ENCODE results near the gene DEPDC5. TPM values are rescaled to one million over a fixed set of nuclear protein-coding genes. Genes with fewer than 3 reads are reported as not detected.

The DEPDC5 gene
- total RNA-seq, 1 donor from 2014 or later: 32.6 TPM

DNA sequence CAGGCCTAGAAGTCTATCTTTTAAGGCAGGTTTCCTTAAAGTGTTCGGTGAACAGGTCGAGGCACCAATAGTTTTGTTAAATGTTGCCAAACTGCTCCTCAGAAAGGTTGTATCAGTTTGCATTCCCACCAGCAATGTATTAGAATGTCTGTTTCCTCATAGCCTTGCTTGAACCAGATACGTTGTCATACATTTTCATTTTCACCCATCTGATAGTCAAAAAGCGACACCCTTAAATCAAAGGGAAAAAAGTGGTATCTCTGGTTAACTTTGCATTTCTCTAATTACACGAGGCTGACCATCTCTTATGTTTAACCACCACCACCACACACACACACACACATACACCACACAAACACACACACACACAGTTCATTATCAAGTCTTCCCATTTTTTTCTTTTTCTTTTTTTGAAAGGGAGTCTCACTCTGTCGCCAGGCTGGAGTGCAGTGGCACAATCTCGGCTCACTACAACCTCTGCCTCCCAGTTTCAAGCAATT, 20.2 kb upstream of the DEPDC5 start:
- Mint-ChIP-seq H3K4me3 (ENCODE audit: unreplicated experiment) (no peak overlapping the region), H3K4me1 (ENCODE audit: unreplicated experiment) (no peaks in the 10 kb centered on the region), H3K9me3 (ENCODE audit: unreplicated experiment) (no peaks in the 10 kb centered on the region), H3K27ac (ENCODE audit: unreplicated experiment) (no peak overlapping the region), H3K27me3 (ENCODE audit: unreplicated experiment) (no peaks in the 10 kb centered on the region), H3K36me3 (ENCODE audit: low read depth, unreplicated experiment) (peaks cover 4% of the 10 kb centered on the region)
- no peak for DNase-seq (ENCODE audit: low spot score)
- no peak for TF ChIP-seq CTCF (IDR thresholded peaks at IDR 0.05; ENCODE audit: unreplicated experiment)

GRCh38 chr22:31734512-31734911, 19.3 kb upstream of the DEPDC5 start:
- Mint-ChIP-seq H3K27me3 (ENCODE audit: unreplicated experiment) (no peaks in the 10 kb centered on the region), H3K36me3 (ENCODE audit: low read depth, unreplicated experiment) (peaks cover 4% of the 10 kb centered on the region), H3K4me1 (ENCODE audit: unreplicated experiment) (no peaks in the 10 kb centered on the region), H3K4me3 (ENCODE audit: unreplicated experiment) (no peak overlapping the region), H3K9me3 (ENCODE audit: unreplicated experiment) (no peaks in the 10 kb centered on the region), H3K27ac (ENCODE audit: unreplicated experiment) (peak overlapping the region; percentile 25)
- DNase-seq (ENCODE audit: low spot score): no peak
- no peak for TF ChIP-seq CTCF (IDR thresholded peaks at IDR 0.05; ENCODE audit: unreplicated experiment)

DNA sequence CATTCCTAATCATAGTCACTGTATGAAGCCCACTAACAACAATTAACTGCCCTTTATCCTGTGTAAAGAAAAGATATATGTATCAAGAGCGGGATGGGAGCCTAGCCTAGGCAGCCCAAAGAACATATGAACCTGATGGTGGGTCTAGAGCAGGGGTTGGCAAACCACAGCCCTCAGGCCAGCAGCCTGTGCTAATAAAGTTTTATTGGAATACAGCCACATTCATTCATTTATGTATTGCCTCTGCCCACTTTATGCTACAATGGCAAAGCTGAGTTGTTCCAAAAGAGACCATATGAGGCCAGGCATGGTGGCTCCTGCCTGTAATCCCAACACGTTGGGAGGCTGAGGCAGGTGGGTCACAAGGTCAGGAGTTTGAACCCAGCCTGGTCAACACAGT, 17.4 kb upstream of the DEPDC5 start:
- no peaks in the 10 kb centered on the region for H3K27me3 Mint-ChIP-seq (ENCODE audit: unreplicated experiment)
- TF ChIP-seq CTCF (IDR thresholded peaks at IDR 0.05; ENCODE audit: unreplicated experiment): no peak
- no peaks in the 10 kb centered on the region for H3K9me3 Mint-ChIP-seq (ENCODE audit: unreplicated experiment)
- no peak overlapping the region for H3K27ac Mint-ChIP-seq (ENCODE audit: unreplicated experiment)
- H3K4me1 Mint-ChIP-seq (ENCODE audit: unreplicated experiment): no peaks in the 10 kb centered on the region
- no peak for DNase-seq (ENCODE audit: low spot score)
- peaks cover 4% of the 10 kb centered on the region for H3K36me3 Mint-ChIP-seq (ENCODE audit: low read depth, unreplicated experiment)
- no peak overlapping the region for H3K4me3 Mint-ChIP-seq (ENCODE audit: unreplicated experiment)

- no peak overlapping the region for H3K4me3 Mint-ChIP-seq (ENCODE audit: unreplicated experiment)
- H3K27me3 Mint-ChIP-seq (ENCODE audit: unreplicated experiment): no peaks in the 10 kb centered on the region
- H3K36me3 Mint-ChIP-seq (ENCODE audit: low read depth, unreplicated experiment): peaks cover 4% of the 10 kb centered on the region
- no peak overlapping the region for H3K27ac Mint-ChIP-seq (ENCODE audit: unreplicated experiment)
- no peaks in the 10 kb centered on the region for H3K9me3 Mint-ChIP-seq (ENCODE audit: unreplicated experiment)
- no peak for DNase-seq (ENCODE audit: low spot score)
- TF ChIP-seq CTCF (IDR thresholded peaks at IDR 0.05; ENCODE audit: unreplicated experiment): no peak
- H3K4me1 Mint-ChIP-seq (ENCODE audit: unreplicated experiment): no peaks in the 10 kb centered on the region
Measured at GRCh38 chr22:31737932-31738331, 15.9 kb upstream of the DEPDC5 start.

- DNase-seq (ENCODE audit: low spot score): no peak
- H3K27ac Mint-ChIP-seq (ENCODE audit: unreplicated experiment): no peak overlapping the region
- peaks cover 4% of the 10 kb centered on the region for H3K36me3 Mint-ChIP-seq (ENCODE audit: low read depth, unreplicated experiment)
- H3K27me3 Mint-ChIP-seq (ENCODE audit: unreplicated experiment): no peaks in the 10 kb centered on the region
- no peaks in the 10 kb centered on the region for H3K9me3 Mint-ChIP-seq (ENCODE audit: unreplicated experiment)
- no peak for TF ChIP-seq CTCF (IDR thresholded peaks at IDR 0.05; ENCODE audit: unreplicated experiment)
- H3K4me3 Mint-ChIP-seq (ENCODE audit: unreplicated experiment): no peak overlapping the region
- no peaks in the 10 kb centered on the region for H3K4me1 Mint-ChIP-seq (ENCODE audit: unreplicated experiment)
Measured at GRCh38 chr22:31738566-31738965, 15.3 kb upstream of the DEPDC5 start.
